Fibroblast of villous mesenchyme (primary cell): ENCODE measurements around the gene AUTS2. TPM values are rescaled to one million over a fixed set of nuclear protein-coding genes. Genes with fewer than 3 reads are reported as not detected.
"Not testable (repeated sequence)": the region's sequence is repeated elsewhere in the genome, so short reads cannot be mapped to it uniquely, and the experiment has no call there.

Experiments
- DNase-seq: peaks from one replicate; pipeline ENCODE4 v3.0.0-alpha.2; 2010; ENCODE audit warnings: low read depth
- H3K4me3 ChIP-seq: 2 replicates; pipeline ENCODE4 v1.5.1; 2011; ENCODE audit warnings: low read depth, mild to moderate bottlenecking, low read length
- CTCF ChIP-seq: IDR thresholded peaks from 2 replicates; pipeline ENCODE4 v1.5.1; 2012; ENCODE audit warnings: low read depth, mild to moderate bottlenecking, low read length; ENCODE audit not compliant: insufficient read depth
- total RNA-seq: library from RNA; depleted of rRNA; stranded (reverse); fragments of >200 nt; gene quantifications from 2 replicates; pipeline ENCODE4 v1.2.3, GENCODE V29; 2012

The AUTS2 gene
- total RNA-seq, 1 donor = 3.9 TPM

DNA sequence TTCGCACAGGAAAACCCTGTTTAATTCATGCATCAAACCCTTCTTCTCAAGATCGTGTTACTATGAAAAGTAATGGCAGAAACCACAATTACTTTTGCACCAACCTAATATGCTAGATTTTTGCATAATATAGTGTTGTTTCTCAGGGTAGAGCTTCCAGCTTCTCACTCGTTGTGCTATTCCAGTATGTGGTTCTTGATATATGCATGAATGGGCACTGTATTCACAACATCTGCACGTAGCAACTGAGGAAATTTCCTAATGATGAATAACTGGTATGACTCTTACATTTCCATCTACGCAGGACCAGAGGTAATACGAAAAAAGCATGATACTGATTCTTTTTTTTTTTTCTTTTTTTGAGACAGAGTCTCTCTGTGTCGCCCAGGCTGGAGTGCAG, 1207.1 kb downstream of the AUTS2 start:
- TF ChIP-seq CTCF = no peak
- no peak overlapping the region for H3K4me3 ChIP-seq
- DNase-seq = no peak

DNA sequence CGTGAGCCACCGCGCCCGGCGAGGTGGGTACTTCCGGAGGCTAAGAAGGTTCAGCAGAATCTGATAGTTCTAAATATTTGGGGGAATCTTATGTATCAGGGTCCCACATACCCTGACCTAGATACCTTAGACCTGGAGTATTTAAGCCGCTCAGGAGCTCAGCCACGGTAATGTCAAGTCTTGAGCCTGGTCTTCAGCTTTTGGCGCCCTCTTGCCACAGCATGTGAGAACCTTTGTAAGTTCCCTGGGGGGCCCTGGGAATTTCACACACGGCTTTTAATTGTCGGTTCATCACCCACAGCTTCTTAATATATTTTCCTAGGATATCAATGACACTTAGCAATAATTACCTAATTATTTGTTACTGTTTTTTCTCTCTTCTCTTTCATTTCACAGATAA, 1209.4 kb downstream of the AUTS2 start:
- TF ChIP-seq CTCF = no peak
- DNase-seq = no peak
- H3K4me3 ChIP-seq = no peak overlapping the region

GRCh38 chr7:70808876-70809275, 1210.6 kb downstream of the AUTS2 start:
- no peak for DNase-seq
- no peak overlapping the region for H3K4me3 ChIP-seq
- TF ChIP-seq CTCF = no peak

DNA sequence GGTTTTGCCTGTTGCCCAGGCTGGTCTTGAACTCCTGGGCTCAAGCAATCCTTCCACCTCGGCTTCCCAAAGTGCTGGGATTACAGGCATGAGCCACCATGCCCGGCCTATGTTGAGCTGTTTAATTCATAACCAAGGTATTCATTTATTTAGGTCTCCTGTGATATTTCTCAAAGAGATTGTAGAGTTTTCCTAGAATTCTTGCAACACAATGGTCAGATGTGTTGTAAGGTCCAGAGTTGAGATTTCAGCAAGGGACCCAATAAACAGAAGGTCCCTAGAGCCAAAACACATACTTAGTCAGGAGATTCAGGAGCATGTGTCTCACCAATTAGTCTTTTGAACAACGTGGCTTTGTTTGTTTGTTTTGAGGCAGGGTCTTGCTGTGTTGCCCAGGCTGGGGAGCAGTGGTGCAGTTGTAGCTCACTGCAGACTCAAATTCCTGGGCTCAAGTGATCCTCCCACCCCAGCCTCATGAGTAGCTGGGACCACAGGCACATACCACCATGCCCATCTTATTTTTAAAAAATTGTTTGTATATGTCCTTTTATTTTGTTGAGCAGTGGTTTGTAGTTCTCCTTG, 1212.4 kb downstream of the AUTS2 start:
- TF ChIP-seq CTCF = no peak
- no peak overlapping the region for H3K4me3 ChIP-seq
- no peak for DNase-seq

GRCh38 chr7:70812511-70812910, 1214.2 kb downstream of the AUTS2 start:
- no peak for TF ChIP-seq CTCF
- DNase-seq = no peak
- no peak overlapping the region for H3K4me3 ChIP-seq

- not testable (repeated sequence) for DNase-seq, H3K4me3 ChIP-seq
These were observed 1224.2 kb downstream of the AUTS2 start for GRCh38 chr7:70822490-70822889.

DNA sequence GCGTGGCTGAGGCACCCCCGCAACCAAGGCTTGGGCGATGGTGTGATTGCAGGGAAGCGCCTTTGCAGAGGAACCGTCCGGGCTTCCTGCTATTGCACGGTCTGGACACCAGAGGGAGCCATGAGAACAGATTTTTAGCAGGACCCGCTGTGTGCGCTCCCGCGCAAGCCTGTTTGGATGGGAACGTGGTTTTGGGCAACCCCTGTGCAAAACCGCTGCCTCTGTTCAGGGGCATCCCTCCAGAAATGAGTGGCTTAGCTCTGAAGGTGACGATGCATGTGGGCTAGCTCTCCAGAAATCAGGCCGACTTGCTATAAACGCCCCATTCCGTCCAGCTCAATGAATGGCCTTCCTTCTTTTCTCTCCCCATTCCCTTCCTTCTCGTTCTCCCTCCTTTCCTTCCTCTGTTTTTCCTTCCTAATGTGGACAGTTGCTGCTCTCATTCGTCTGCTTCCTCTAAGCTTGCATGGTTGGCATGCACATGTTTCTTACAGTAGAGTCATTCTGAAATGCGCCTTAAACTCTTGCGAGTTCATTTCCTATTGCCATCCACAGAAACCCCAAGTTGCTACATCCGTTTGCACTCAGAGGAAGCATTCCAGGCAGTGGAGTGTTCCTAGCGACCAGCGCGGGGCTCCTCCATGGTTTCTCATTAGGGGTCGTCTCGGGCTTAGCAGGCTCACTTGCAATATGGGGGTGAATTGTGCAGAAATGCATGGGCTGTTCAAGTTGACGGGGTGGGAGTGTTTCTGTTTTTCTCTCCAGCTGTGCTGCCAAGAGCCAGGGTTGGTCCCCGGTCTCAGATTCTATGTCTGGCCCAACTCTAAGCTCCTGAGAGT, 1231.2 kb downstream of the AUTS2 start:
- peak; percentile 46 for DNase-seq
- no peak overlapping the region for H3K4me3 ChIP-seq
- TF ChIP-seq CTCF = peak; percentile 85
